22Rv1 (cell line): ENCODE measurements around the gene RAP1A.

Source experiments
- CTCF ChIP-seq: fragments of 450-650 bp; IDR thresholded peaks from 2 replicates; pipeline ENCODE4 v1.5.1; 2017; ENCODE audit warnings: mild to moderate bottlenecking
- ZFX ChIP-seq: fragments of 450-650 bp; IDR thresholded peaks from 2 replicates; pipeline ENCODE4 v1.6.1; 2017; ENCODE audit warnings: antibody characterized with exemption, borderline replicate concordance

- TF ChIP-seq CTCF (peak; percentile 77), ZFX (no peak)
These were observed 127.7 kb downstream of the RAP1A start for GRCh38 chr1:111747282-111747734.
